ENCODE measurements around the gene ARID2. TPM values are rescaled to one million over a fixed set of nuclear protein-coding genes. Genes with fewer than 3 reads are reported as not detected.

Gene ARID2
- total RNA-seq, 1 donor from 2014 or later, result 12.4 TPM

DNA sequence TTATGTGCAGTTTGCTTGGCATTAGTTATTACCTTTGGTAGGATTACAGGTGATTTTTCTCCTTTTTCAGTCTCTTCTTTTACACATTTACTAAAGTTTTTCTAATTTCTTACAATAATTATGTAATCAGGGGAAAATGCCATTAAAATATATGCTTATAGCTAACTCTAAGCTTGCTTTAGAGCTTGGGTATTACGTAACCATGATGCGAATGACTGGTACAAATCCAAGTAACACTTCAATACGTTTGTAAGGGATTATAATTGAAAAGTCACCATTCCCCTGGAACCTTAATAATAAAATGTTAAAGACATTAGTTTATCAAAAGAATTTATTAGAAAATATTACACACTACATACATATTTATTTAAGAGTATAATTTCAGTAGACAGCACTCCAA is 189.3 kb downstream of the ARID2 start:
- no peak for DNase-seq (ENCODE audit: low read depth, low spot score)

DNA sequence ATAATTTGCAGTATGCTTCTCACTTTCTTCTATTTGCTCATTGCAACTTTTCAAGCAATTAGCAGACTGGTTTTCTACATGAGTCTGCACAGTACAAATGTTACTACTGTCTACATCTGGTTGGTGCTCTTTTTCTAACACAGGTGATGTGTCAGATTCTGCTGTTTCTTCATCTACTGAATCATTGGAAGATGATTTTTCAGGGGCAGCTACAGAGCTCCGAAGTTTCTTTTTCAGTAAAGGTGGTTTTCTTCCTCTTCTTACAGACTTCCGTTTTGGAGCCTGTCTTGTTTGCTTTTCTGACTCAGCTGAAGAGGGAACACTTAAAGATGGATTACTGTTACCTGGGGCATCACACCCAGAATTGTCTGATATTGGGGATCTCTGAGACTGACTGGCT is 198.8 kb downstream of the ARID2 start:
- DNase-seq (ENCODE audit: low read depth, low spot score), result no peak

DNA sequence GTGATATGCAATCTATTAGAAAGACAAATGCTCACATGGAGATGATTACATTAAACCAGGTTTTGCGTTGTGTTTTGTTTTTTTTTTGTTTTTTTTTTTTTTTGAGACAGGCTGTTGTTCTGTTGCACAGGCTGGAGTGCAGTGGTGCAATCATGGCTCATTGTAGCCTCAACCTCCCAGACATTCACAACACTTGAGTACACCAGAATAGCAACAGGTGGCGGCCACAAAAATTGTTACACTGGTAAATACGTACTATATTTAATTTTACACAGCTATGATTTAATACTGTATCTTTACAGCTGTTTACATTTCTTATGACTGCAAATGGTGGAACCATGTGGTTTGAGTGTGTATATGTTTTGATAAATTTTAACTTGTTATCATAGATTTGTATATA is 200.9 kb downstream of the ARID2 start:
- no peak for DNase-seq (ENCODE audit: low read depth, low spot score)

DNA sequence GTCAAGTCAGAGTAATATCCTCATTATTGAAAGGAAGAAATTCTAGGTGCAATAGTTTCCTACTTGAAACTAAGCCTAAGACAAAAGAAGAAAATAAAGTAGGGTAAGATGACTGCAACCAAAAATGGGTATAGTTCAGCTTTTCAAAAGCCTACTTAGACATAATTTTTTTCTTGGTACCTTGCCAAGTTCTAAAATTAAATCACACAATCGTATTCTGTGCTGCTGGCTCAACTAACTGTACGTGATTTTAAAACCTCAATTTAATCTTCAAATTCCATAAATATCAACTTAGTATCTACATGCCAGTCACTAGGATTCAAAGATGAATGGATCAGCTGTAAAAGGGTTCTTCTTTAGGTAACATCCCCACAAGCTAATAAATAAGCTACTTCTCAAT is 204.0 kb downstream of the ARID2 start:
- DNase-seq (ENCODE audit: low read depth, low spot score), result no peak

DNA sequence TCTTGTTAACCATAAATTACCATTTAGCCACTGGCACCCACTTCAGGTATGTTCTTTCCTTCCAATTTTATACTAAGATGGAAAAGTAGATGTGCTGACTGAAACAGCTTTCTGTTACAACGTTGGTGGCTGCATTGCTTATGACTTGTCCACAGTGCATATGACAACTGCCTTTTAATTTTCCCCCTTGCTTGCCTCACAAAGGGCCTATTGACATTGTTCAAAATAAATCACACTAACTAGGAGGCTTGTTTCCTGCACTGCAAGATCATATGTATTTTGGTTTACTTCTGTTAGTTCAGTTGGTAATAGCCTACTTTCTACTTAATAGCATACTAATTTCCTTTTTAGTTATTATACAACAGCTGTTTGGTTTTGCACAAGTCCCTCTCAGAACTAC is 205.4 kb downstream of the ARID2 start:
- no peak for DNase-seq (ENCODE audit: low read depth, low spot score)

DNA sequence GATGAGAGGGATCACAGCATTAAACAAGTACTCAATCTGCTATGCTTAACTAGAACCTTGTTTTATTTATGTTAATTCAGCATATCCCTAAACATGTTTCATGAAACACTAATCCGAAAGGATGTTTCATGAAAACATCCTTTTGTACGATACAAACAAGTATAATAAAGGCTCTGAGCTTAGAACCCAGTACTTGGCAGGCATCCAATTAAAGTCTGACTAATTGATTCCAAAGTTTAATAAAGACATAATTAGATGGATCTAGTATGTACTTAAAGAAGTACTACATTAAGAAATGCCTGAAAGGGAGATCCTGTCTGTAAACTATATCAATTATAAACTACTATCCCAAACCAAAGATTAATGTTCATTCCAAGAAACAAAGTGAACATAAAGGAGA is 209.1 kb downstream of the ARID2 start:
- no peak for DNase-seq (ENCODE audit: low read depth, low spot score)

DNA sequence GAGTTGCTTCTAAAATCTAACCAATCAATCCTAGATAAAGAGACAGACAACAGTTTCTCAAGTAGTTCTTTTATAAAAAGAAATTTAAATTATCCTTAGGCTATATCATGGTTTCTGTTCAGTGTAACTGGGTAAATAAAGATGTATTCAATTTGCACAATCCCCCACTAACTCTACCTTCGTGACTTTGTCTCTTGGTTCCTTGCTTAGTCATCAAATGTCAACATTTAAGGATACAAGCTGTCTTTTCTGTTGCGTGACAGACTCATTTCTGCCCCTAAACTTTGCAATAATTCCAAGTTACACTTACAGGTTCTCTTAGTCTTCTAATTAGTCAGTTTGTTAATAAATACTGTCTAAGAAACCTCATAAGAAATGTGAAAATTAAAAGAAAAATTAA is 210.3 kb downstream of the ARID2 start:
- no peak for DNase-seq (ENCODE audit: low read depth, low spot score)

DNA sequence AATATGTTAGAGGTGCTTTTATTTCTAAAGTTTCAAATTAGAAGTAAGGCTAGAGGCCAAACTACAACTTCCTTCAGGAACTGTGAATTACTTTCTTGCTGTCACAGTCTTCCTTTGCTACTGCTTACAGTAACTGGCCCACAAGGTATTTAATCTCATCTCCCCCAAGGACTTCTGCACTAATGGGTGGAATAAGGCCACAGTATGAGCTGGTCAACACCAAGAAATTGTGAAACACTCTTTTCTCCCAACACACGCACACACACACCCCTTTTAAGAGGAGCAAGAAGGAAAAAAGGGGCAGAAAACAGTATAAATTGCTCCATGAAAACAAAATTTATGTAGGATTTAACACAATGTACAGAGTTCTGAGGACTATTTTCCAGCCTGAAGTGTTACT is 215.3 kb downstream of the ARID2 start:
- DNase-seq (ENCODE audit: low read depth, low spot score), result no peak

DNA sequence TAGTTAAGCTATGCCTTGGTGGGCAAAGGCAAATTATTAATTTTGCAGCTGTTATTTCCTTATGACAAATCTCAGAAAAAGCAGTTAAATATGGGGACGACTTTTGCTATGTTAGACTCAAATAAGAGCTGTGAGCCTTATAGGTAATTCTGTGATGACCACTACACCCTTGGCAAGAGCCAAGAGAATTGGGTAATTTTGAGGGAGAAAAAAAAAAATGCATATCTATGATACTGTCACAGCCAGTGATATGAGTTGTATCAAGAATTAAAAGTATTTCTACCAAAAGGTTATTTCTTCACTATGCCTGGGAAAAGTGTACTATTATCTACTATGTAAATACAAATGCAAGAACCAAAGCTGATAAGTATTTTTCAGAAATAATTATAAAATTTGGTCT is 216.9 kb downstream of the ARID2 start:
- no peak for DNase-seq (ENCODE audit: low read depth, low spot score)

DNA sequence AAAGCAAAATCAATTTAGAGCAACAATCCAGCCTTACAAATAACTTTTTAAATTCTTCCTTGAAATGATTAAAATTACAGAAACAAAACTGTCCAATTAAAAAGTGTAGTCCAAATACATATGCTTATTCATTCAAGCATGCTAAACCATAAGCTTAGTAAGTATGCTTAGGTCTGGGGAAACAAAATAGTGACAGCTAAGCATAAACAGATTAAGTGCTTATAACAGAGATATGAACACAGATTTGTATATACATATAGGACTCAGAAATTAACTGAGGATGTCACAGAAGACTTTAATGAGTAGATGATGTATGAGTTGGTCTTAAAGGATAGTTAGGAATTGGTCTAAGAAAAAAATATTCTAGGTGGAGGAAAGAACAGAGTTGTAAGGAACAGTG is 219.0 kb downstream of the ARID2 start:
- DNase-seq (ENCODE audit: low read depth, low spot score), result no peak

Measured in pulmonary artery endothelial cell (primary cell).